NCI-H748 (cell line): Measurements from ENCODE around the gene GPT2.

Source experiments
- DNase-seq: peaks from one replicate; lab custom pipeline; 2025; ENCODE audit not compliant: unreplicated experiment; lab: John Stamatoyannopoulos, UW

Gene GPT2

GRCh38 chr16:46961373-46962353, 77.5 kb downstream of the GPT2 start:
- DNase-seq: no peak

- no peak for DNase-seq
Measured at GRCh38 chr16:46962629-46963028, 78.5 kb downstream of the GPT2 start.

DNA sequence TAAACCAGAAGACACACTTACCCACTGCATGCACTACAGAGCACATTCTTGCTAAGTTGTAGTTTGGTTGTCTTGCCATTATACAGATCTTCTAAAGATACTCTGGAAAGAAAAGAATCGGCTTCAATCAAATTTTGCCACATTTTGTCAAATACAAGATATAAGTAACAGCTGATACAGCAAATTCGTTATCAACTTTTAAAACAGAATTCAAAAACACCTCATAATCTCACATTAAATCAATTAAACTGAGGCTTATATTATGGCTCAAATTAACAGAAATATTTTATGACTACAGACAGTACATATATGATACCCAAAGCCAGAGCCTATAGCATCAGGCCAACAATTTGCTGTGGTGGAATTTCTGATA, 83.9 kb downstream of the GPT2 start:
- DNase-seq: no peak

- DNase-seq: no peak
Measured at GRCh38 chr16:46970089-46970488, 85.9 kb downstream of the GPT2 start.

DNA sequence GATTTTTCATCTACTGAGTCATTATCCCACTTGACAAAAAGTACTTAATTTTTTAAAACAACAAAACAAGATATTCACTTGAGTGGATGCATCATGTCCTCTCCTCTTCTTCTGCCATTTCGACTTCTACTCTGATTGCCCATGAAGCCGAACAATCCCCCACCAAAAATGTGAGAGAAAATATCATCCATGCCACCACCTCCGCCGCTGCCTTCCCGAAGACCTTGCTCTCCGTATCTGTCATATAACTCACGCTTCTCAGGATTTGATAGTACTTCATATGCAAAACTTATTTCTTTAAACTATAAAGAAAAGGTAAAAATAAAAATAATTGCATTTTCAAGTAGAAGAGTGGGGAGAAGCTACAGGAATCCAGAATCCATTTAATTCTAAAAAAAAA, 87.1 kb downstream of the GPT2 start:
- DNase-seq: no peak

- DNase-seq: peak; percentile 55
Measured at GRCh38 chr16:46972429-46973206, 88.5 kb downstream of the GPT2 start.

DNA sequence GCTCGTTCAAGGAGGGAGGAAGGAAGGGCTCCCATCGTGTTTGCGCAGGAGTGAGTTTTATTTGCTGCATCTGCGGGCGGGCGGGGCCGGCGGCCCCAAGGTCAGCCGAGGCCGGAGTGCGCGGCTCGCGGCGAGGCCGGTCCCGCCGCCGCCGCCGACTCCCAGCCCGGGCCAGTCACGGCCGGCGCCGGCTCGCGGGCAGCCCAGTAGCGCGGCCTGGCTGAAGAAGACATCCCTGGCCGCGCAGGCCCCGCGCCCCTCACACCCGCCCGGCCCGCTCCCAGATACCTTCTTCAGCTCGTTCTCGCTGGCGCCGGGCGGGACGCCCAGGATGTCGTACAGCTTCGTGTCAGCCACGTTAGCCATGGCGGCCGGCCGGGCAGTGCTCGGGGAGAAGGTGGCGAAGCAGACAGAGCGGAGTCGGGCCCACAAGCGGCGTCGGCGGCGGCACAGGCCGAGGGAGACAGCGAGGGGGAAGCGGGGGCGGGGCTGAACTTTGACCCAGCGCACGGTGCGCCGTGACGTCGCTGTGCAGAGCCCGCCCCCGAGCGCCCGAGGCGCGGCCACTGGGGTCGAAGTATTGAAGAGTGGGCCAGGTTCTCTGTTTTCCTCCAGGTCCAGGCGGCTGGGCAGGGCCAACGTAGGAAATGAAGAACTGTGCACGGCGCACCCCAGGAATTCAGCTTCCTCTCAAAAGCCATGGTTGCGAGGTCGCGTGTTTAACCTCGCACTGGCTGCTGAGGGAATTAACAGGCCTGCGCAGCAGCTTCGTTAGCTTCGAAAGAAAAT, 89.2 kb downstream of the GPT2 start, which contains the start of gene DNAJA2:
Gene DNAJA2, minus strand, starts transcription at position 468 of the 789 bp plus-strand sequence. Its CDS starts 102 bp downstream, at position 366.
- DNase-seq: peak; percentile 84

- no peak for DNase-seq
Measured at GRCh38 chr16:46973996-46974324, 89.8 kb downstream of the GPT2 start.

DNA sequence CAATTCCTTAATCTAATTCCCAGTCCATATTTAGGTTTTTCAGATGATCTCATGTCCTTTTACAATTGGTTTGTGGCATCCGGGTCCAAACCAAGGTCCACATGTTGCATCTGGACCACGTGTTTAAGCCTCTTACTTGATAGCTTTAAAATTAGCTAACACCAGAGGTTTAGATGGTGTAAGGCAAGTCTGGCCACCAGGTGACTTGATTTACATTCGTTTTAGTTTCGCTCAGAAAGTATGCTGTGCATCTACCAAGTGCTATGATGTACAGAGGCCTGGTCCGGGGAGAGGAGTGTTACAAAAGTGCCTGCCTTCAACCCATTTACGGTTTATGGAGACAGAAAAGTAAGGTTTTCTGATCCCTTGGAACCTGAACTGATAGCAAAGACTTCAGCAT, 90.2 kb downstream of the GPT2 start:
- DNase-seq: no peak

DNA sequence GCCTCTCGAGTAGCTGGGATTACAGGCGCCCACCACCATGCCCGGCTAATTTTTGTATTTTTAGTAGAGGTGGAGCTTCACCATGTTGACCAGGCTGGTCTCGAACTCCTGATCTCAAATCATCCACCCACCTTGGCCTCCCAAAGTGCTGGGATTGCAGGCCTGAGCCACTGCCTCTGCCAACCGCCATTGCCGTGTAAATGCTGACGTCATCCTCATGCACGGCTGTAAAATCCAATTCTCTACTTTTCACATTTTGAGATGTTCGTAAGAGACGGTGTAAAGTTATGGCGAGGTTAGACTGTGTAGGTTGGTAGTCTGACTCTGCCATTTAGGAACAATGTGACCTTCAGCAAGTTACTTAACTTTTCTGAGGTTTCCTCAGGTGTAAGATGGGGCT, 91.0 kb downstream of the GPT2 start:
- no peak for DNase-seq

DNA sequence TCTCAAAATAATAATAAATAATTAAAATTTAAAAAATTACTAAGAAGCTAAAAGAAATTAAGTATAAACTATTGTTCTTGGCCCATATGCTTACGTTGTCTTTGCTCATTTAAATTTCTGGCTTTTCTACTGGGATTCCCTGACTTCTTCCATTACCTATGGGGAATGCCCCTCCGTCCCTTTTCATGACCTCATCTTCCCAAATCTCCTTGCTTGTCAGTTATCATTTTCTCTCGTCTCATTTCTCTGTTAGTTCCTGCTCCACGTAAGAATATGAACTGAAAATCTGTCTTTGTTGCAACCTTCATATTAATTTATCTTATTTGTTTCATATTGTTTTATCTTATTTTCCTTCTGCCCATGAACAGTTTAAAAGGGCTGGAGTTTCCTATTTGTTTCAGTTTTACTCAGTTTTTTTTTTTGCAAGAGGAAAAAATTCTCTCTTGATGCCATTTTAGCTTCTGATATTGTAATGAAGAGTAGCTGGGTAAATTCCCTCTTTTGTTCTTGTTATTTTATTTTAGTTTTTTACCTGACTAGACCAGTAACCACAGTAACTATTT, 91.8 kb downstream of the GPT2 start:
- no peak for DNase-seq

DNA sequence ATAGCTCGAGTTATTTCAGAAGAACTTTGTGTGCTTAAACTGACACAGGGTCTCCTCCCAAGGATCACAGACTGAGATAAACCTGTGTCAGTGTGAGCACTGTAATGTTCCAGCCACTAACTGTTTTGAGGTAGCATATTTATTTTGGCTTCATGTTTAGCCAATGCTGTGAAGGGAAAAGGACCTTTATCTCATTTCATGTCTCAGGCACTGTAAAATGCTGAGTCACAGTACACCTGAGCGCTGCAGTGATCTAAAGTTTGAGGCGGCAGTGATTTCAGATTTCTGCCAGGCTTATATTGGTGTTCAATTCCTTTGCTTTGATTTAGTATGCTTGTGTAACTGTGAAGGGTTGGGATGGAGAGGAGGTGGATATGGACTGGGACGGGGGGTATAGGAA, 92.4 kb downstream of the GPT2 start:
- DNase-seq: no peak
